ENCODE data around the gene TTC27.

DNA sequence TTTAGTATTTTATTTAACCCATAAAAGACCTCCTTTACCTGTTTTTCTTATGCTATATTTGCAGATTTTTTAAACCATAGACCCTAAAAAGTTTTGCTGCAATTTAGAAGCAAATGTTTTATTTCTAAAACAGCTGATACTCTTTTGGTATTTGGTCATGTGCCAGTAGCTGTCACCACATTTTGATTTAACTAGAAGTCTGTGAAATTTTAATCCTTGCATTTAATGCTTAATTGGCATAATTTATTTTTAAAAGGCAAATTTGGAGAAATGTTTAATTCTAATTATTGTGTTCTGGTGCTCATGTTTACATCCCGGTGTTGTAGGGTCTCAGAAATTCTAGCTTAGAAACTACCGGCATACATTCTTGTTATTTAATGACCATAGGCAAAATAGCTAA lies 111.8 kb downstream of the TTC27 start:
- TF ChIP-seq CTCF (IDR thresholded peaks at IDR 0.05) (no peak), POLR2A (IDR thresholded peaks at IDR 0.05) (no peak)

All from lower leg skin (tissue), 3 donors.